Hematopoietic multipotent progenitor cell treated with erythropoietin and hydrocortisone succinate and interleukin-3 and kit ligand, for 6 days (in vitro differentiated cells): ENCODE results near the gene GNG2.

ENCODE experiments used
- DNase-seq: peaks from one replicate; pipeline ENCODE4 v3.0.0-alpha.2; 2015

Gene GNG2

DNA sequence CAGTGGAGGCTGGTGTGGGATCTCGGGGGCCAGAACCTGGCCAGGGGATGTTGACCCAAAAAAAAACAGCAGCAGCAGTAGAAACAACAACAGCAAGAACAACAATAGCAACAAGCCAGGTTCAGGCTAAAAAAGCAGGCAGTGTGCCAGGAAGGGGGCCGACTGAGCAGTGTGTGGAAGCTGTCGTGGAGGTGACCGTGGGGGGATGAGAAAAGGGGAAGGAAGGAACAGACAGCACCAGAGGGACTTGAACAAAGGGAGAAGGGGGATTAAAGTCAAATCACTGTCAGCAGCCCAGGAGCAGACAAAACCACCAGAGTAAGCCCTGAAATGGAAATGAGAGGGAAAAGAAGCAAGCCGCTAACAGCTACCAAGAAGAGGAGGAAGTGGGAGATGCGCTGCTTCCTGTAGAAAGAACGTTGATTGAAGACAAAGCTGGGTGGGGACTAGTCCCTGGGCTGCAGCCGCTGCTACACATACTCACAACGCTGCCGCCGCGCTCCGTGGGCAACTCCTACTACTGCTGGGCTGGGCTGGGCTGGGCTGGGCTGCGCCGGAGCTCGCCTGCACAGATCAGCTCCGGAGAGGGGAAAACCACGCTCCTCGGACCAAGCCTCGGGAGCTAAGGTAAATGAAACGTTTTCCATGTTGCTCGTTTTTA lies at the start of gene GNG2:
GNG2 (plus strand) TSS at position 449 of the 661 bp plus-strand sequence. CDS start 90,067 bp downstream, outside the sequence.
- DNase-seq, result peak; percentile 94

DNA sequence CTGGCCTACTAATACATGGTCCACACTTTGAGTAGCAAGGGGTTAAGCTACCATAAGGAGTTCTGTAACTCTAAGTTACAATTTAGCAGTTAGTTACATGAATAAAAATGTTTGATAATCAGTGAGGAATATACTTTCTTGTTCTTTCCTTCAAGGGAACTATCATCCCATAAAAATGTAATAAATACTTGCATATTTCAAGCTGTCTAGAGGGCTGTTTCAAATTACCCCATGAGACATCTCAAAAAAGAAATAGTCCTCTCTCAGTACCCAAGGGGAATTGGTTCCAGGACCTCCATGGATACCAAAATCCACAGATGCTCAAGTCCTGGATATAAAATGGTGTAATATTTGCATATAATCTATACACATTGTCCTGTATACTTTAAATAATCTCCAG lies 48.7 kb upstream of the GNG2 start:
- DNase-seq, result no peak

DNA sequence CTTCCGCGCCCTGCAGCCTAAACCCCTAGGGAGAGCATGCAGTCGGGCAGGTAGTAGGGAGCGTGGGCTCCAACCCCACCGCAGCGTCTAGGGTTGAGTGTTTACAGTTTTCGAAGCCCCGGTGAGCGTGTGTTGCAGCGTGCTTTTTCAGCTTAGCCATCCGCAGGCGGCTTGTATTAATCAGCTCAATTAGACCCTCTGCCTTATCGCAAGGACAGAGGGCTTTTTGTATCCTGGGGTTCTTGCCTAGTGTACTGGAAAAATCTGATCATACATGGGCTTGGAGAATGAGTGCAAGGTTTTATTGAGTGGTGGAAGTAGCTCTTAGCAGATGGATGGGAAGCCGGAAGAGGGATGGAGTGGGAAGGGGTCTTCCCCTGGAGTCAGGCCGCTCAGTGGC lies 44.4 kb upstream of the GNG2 start:
- DNase-seq, result no peak

DNA sequence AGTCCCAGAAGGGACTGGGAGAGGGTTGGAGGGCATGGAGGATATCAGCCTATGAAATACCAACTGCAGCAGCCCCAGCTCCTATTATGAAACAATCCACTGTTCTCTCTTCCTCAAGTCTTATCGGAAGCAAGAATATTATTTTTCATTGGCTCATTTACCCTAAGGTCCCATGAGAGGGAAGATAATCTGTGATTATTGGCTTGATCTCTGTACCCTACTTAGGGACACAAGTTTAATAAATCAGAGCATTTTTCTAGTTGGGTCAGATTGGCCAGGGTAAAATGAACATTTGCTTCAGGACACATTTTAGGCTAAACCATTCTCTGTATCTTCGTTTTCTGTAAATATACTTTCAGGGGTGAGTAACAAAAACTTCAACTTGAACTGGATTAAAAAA lies 43.1 kb upstream of the GNG2 start:
- no peak for DNase-seq

DNA sequence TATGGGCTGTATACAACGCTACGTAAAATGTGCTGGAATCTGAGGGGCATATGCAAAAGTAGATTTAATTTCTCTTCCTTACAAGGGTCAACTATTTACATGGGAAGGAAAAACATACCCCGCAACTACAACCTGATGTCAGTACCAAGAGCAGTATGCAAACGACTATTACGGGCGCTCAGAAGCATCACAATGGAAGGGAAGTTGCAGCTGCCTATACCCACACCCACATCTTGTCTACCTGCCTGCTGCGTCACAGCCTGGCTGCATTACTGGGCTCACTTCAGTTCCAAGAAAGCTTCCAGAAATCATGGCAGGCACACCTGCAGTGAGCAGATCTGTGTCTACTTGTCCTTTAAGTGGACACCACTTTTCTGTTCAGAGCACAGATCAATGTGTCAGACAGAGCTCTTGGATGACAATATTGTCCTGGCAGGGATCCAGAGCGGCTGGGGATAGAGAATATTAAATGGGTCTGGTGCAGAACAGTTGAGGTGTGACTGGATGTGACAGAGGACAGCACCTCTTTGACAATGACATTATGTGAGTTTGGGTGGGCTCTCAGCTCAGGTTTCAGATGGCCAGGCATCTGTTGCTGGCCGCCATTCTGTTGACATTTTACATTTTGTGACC lies 41.5 kb upstream of the GNG2 start:
- DNase-seq, result no peak

DNA sequence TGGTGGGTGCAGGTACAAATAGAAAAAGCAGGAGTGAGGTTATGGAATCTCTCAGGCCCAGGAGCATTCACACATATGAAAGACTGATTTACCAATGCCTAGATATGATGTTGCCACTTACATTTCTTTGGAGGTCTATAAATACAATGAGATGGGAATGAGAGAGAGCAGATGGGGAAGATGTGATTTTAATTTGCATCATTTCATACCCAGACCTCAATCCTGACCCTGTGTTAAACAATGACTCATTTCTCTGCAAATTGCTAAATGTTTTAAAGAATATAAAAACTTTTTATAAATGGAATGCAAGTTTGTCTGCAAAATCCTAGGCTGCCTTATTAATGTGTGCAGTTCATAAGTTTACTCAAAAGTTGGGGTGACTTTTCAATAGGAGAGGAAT lies 38.6 kb upstream of the GNG2 start:
- no peak for DNase-seq

GRCh38 chr14:51822499-51822898 lies 37.9 kb upstream of the GNG2 start:
- DNase-seq, result no peak

DNA sequence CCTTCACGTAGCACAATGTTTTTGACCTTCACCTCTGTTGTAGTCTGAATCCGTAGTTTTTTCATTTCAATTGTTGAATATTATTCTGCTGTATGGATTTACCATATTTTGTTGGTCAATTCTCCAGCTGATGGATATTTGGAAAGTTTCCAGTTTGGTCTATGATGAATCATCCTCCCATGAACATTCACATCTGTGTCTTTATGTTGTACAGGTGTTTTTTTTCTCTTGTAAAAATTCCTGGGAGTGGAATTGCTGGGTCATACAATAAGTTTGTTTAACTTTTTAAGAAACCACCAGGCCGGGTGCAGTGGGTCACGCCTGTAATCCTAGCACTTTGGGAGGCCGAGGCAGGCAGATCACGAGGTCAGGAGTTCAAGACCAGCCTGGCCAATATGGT lies 36.7 kb upstream of the GNG2 start:
- no peak for DNase-seq

DNA sequence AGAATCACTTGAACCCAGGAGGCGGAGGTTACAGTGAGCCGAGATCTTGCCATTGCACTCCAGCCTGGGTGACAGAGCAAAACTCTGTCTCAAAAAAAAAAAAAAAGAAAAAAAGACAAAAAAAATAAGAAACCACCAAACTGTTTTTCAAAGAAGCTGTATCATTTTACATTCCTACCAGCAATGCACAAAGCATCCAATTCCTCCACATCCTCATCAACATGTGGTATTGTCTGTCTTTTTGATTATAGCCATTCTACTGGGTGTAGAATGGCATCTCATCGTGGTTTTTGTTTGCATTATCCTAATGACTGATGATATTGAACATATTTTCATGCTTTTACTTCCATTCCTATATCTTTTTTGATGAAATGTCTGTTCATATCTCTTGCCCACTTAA lies 36.2 kb upstream of the GNG2 start:
- no peak for DNase-seq

DNA sequence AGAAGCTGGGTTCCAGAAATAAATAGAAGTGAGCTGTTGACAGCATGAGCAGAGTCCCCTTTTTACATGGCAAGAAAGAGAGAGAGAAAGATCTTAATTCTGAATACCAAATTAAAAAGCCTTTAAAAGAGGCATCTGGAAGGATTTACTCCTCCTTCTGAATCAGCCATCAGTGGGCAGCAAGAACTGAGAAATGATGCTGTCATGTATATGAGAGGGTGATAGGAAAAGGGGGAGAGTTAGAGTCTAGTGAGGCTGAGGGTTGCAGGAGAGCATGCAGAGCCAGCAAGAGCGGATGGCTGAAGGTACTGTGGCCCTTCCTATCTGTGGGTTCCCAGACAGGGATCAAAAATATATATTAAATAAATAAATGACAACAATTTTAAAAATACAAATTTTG lies 34.5 kb upstream of the GNG2 start:
- no peak for DNase-seq

- peak; percentile 78 for DNase-seq
Measured at GRCh38 chr14:51828017-51828797, 32.2 kb upstream of the GNG2 start.

- DNase-seq, result no peak
Measured at GRCh38 chr14:51834240-51834639, 26.2 kb upstream of the GNG2 start.

- DNase-seq, result no peak
Measured at GRCh38 chr14:51836417-51836816, 24.0 kb upstream of the GNG2 start.

- no peak for DNase-seq
Measured at GRCh38 chr14:51844081-51844881, 16.1 kb upstream of the GNG2 start.

- no peak for DNase-seq
Measured at GRCh38 chr14:51845811-51846210, 14.6 kb upstream of the GNG2 start.

DNA sequence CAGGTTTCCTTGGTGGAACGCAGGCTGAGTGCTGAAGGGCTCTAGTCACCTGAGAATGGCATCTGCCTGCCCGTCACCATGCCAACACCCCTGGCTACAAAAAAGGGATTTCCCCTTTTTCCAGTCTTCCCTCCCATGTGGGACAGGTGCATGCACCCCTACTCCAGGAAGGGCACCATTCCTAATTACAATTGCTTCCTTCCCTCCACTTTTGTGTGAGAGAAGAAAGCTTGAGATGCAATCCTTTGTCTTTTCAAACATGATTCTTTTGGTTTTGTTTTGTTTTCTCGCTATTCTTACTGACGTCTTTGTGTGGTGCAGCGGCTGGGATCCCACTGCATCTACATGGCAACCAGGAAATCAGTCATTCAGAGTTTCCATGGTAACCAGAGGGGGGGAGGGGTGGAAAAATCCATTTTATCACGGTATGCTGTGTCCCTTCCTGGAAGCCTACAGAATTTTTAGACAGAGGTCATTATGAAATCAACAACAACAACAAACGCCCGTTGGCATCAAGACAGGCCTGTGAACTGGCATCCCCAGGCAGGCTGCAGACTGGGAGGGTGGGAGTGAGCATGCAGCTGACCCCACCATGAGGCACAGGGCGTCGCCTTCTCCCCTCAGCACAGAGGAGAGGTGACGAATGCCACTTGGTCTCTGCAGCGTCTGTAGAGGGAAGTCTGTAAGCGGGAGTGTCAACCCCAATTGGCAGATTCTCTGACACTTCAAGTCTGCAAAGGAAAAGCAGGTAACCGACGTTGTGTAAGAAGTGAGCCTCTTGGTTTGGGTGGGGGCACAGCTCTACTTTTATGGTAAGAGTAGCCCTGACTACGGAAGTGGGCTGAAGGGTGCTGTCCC lies 13.6 kb upstream of the GNG2 start:
- peak; percentile 90 for DNase-seq

- no peak for DNase-seq
Measured at GRCh38 chr14:51847489-51847796, 13.0 kb upstream of the GNG2 start.

DNA sequence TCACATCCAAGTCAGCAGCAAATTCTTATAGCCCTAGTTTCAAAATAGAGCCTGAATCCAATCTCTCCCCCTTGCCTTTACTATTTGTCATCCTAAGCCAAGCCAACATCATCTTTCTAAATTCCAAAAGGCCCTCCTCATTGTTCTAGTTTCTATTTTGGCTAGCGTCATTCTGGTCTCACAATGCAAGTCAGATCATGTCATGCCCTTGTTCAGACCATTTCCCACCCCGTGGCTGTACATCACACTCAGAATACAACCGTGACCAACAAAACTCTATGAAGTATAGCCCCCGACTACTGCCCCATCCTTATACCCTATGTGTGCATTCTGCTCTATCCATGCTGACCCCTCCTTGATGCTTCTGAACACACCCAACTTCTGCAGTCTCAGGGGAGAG lies 12.3 kb upstream of the GNG2 start:
- no peak for DNase-seq

GRCh38 chr14:51849097-51849496 lies 11.3 kb upstream of the GNG2 start:
- no peak for DNase-seq

DNA sequence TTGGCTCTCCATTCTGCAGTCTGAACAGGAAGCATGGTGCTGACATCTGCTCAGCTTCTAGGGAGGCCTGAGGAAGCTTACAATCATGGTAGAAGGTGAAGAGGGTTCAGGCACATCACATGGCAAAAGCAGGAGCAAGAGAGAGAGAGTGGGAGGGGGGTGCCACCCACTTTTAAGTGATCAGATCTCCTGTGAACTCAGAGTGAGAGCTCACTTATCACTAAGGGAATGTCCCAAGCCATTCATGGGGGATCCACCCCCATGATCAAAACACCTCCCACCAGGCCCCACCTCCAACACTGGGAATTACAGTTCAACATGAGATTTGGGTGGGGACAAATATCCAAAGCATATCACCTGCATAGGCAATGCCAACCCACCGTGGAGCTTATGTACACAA lies 9.8 kb upstream of the GNG2 start:
- no peak for DNase-seq

GRCh38 chr14:51852541-51852940 lies 7.9 kb upstream of the GNG2 start:
- DNase-seq, result no peak

- no peak for DNase-seq
Measured at GRCh38 chr14:51855234-51855633, 5.2 kb upstream of the GNG2 start.
